ENCODE measurements around the gene ANKZF1.
"Not testable (repeated sequence)": the region's sequence is repeated elsewhere in the genome, so short reads cannot be mapped to it uniquely, and the experiment has no call there.

ANKZF1 gene

GRCh38 chr2:219252084-219252483, 22.5 kb downstream of the ANKZF1 start:
- no peak for TF ChIP-seq CTCF (IDR thresholded peaks at IDR 0.05; ENCODE audit: low read depth, low read length, missing control alignments)
- H3K4me3 ChIP-seq (replicated peaks; ENCODE audit: low read depth, low read length) = peak overlapping the region; percentile 48
- no peak for DNase-seq (ENCODE audit: extremely low read depth, low read depth)

GRCh38 chr2:219252570-219252899, 22.9 kb downstream of the ANKZF1 start:
- TF ChIP-seq CTCF (IDR thresholded peaks at IDR 0.05; ENCODE audit: low read depth, low read length, missing control alignments) = no peak
- peak overlapping the region; percentile 48 for H3K4me3 ChIP-seq (replicated peaks; ENCODE audit: low read depth, low read length)
- no peak for DNase-seq (ENCODE audit: extremely low read depth, low read depth)

GRCh38 chr2:219252900-219253752, 23.5 kb downstream of the ANKZF1 start, which contains the start of gene TUBA4B:
Gene TUBA4B (plus strand): TSS chr2:219253243. CDS start chr2:219253408, 165 bp downstream.
- no peak for DNase-seq (ENCODE audit: extremely low read depth, low read depth)
- TF ChIP-seq CTCF (IDR thresholded peaks at IDR 0.05; ENCODE audit: low read depth, low read length, missing control alignments) = no peak
- peak within 1 kb of the TSS; percentile 48 for H3K4me3 ChIP-seq (replicated peaks; ENCODE audit: low read depth, low read length)

- TF ChIP-seq CTCF (IDR thresholded peaks at IDR 0.05; ENCODE audit: low read depth, low read length, missing control alignments) = no peak
Observed at GRCh38 chr2:219253753-219254589, 24.4 kb downstream of the ANKZF1 start, which contains the start of gene TUBA4A. Gene TUBA4A (minus strand): TSS chr2:219253918. CDS start chr2:219253858, 60 bp downstream.

GRCh38 chr2:219254590-219255201, 25.1 kb downstream of the ANKZF1 start:
- H3K4me3 ChIP-seq (replicated peaks; ENCODE audit: low read depth, low read length) = peak overlapping the region; percentile 48
- no peak for TF ChIP-seq CTCF (IDR thresholded peaks at IDR 0.05; ENCODE audit: low read depth, low read length, missing control alignments)
- no peak for DNase-seq (ENCODE audit: extremely low read depth, low read depth)

More at GRCh38 chr2:219253753-219254589, 24.4 kb downstream of the ANKZF1 start, which contains the start of gene TUBA4A:
- H3K4me3 ChIP-seq (replicated peaks; ENCODE audit: low read depth, low read length) = peak within 1 kb of the TSS; percentile 48
- no peak for DNase-seq (ENCODE audit: extremely low read depth, low read depth)

GRCh38 chr2:219258942-219259341, 29.3 kb downstream of the ANKZF1 start:
- H3K4me3 ChIP-seq (replicated peaks; ENCODE audit: low read depth, low read length); DNase-seq (ENCODE audit: extremely low read depth, low read depth): not testable (repeated sequence)

Measured in HFF-Myc (cell line).